DMS79 (cell line): ENCODE measurements around the gene ZNF488.

ENCODE experiments used
- DNase-seq: peaks from one replicate; lab custom pipeline; 2025; lab: John Stamatoyannopoulos, UW

The ZNF488 gene

DNA sequence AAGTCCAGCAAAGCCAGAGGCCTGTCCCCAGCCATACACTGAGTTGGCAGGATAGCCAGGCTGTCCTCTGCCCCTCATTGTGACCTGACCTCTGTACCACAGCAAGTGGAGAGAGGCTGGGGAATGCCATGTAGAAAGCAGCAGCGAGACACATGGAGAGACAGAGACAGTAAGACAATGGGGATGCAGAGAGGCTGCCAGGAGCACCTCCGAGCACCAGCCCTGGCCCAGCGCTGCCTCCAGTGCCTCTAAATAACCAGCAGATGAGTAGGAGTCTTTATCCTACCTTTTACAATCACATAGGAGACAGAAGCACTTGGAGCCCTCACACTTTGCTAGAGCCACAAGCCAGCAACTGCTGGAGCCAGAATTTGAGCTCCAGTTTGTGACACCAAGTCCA lies 53.7 kb downstream of the ZNF488 start:
- no peak for DNase-seq

DNA sequence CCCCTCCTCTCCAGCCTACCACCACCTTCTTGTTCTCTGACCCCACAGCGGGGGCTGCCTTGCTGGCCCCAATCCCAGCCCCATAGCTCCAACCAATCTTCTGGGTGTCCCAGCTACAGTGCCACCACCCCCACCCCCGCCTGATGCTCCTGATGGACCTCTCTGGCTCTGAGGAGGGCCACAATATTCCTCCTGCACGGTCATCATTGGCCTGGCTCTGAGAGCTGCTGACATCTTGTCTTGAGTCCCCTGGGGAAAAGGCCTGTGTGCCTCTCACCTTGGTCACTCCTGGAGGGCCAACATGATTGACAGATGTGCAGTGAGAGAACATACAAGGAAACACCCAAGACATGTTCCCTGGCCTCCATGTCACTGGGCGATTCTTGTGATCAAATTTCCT lies 54.2 kb downstream of the ZNF488 start:
- DNase-seq: no peak

DNA sequence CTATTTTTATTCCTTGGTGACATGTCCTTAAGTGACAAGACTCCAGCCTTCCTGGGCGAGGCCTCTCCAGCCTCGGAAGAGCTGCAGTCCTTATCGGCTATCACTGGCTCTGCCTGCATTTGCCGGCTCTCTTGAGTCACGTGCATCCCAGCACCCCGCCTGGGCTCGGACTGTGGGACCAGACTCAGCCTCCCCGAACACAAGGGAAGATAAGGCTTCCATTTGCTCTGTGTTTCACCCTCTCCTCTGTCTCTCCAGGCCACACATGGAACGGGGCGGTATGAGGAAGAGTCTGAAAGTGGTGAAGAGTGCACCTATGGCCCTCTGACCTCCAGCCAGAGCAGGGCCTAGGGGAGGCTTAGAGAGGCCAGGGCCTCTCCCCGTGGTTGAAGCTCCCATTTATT lies 57.2 kb downstream of the ZNF488 start:
- DNase-seq: no peak

DNA sequence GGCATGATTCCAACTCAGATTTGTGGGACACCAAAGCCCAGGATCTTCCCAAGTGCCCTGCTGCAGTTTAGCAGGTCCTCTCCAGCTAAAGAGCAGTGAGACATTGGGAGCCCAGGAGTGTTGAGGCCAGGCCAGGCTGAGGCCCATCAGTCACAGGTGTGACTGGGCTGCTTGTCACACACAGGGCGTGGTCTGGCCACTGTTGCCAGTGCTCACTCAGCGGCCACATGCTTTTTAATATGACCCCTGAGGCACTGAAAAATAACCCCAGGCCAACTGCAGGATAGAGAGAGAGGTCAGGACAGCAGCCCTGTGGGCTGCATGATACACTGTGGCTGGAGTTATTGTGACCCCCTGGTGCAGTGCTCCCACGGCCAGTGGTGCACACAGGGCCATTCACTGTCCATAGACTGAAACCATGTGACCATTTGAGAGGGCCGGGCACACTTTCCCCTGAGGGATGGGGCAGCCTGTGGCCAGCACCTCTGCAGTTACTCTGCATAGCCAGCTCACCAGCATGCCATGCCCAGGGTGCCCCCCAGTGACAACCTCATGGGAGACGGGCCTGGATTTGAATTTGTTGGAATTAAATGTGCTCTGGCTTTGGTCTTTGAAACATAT lies 57.7 kb downstream of the ZNF488 start:
- no peak for DNase-seq

DNA sequence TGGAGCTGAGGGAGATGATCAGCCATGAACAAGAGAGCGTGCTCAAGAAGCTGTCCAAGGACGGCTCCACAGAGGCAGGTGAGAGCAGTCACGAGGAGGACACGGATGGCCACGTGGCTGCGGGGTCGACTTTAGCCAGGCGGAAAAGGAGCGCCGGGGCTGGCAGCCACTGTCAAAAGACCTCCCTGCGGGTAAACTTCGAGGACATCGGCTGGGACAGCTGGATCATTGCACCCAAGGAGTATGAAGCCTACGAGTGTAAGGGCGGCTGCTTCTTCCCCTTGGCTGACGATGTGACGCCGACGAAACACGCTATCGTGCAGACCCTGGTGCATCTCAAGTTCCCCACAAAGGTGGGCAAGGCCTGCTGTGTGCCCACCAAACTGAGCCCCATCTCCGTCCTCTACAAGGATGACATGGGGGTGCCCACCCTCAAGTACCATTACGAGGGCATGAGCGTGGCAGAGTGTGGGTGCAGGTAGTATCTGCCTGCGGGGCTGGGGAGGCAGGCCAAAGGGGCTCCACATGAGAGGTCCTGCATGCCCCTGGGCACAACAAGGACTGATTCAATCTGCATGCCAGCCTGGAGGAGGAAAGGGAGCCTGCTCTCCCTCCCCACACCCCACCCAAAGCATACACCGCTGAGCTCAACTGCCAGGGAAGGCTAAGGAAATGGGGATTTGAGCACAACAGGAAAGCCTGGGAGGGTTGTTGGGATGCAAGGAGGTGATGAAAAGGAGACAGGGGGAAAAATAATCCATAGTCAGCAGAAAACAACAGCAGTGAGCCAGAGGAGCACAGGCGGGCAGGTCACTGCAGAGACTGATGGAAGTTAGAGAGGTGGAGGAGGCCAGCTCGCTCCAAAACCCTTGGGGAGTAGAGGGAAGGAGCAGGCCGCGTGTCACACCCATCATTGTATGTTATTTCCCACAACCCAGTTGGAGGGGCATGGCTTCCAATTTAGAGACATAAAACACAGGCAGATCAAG lies 58.5 kb downstream of the ZNF488 start:
- DNase-seq: no peak

DNA sequence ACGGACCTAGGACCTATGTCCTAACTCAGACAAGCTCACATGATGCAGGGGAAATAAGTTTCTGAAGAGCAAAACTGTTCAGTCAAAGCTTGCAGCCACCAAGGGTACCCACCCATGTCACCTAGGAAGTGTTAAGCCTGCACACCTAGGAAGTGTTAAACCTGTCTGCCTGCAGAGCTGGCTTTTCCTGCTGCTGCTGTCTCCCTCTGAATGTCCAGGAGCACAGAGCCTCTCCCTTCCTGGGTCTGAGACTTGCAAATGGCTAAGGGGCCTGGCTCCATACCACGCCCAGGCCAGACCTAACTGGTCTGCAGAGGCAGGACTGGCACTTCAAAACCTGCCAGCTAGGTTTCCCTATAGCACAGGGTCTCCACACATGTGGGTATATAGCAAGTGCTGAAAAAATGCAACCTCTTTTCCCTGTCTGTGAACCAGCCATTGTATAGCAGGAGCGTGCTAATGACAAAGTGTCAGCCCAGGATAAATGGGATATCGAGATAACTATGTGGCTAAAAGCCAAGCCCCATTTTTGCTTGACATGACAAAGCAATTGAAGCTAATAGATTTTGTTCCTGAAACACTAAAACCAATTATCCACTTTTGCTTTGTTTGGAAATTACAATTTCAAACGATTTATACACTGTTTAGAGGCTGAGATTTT lies 60.3 kb downstream of the ZNF488 start:
- DNase-seq: no peak

DNA sequence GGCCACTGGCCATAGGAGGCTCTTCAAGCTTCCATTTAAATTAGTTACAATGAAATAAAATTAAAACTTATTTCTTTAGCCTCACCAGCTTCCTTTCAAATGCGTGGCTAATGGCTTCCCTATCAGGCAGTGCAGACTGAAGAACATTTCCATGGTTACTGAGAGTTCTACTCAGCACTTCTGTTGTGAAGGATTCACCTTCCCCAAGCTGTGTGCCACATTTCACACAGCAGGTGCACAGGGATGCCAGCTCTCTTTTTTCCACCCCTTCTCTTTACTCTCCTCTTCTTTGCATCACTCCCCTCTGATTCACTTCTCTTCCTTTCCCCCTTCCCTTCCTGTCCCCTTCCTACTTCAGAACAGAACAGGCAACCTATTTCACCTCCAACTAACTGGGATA lies 61.0 kb downstream of the ZNF488 start:
- no peak for DNase-seq

DNA sequence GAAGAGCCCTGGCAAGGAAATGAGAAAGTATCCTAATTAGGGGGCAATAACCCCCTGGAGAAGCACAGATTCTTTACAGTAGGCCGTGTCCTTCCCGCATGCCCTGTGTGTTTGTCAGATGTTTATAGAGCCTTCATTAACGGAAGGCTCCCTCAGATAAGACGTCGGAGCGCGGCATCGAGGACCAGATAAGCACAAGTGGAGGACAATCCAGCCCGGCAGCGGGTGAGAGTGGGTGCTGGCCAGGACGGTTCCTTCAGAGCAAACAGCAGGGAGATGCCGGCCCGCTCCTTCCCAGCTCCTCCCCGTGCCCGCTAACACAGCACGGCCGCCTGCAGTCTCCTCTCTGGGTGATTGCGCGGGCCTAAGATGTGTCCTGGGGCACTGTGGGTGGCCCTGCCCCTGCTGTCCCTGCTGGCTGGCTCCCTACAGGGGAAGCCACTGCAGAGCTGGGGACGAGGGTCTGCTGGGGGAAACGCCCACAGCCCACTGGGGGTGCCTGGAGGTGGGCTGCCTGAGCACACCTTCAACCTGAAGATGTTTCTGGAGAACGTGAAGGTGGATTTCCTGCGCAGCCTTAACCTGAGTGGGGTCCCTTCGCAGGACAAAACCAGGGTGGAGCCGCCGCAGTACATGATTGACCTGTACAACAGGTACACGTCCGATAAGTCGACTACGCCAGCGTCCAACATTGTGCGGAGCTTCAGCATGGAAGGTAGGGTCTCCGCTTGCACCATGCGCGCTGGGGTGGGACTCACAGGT lies 61.6 kb downstream of the ZNF488 start, which contains the start of gene GDF2:
Gene GDF2, plus strand, starts transcription at position 155 of the 762 bp plus-strand sequence. Its CDS starts 215 bp downstream, at position 370.
- DNase-seq: no peak

DNA sequence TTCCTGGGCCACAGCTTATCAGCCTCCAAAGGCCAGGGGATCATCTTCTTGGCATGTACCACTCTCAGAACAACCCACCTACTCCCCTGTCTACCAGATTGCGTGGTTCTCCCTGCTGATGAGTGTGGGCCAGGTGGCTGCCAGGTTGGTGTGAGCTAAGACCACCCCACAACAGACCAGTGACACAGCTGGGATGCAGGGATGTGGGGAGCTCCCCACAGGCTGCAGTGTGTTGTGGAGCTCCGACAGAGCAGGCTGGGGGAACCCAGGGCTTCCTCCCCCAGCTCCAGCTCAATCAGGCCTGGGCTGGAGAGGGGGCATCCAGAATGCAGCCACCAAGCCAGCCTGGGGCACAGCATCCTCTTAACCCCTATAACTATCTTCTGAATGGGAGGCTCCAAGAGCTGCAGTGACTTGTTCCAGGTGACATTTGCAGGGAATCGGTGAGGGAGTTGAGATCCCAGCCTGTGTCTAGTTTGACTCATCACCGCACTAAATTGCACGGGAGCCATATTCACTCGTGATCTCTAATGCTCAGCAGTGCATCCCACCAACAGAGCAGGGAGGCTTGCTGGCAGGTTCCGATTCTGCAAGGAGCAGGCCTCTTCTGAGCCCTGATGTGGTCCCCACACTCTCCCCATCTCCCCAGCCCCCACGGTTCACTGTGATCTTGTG lies 62.4 kb downstream of the ZNF488 start:
- DNase-seq: no peak

DNA sequence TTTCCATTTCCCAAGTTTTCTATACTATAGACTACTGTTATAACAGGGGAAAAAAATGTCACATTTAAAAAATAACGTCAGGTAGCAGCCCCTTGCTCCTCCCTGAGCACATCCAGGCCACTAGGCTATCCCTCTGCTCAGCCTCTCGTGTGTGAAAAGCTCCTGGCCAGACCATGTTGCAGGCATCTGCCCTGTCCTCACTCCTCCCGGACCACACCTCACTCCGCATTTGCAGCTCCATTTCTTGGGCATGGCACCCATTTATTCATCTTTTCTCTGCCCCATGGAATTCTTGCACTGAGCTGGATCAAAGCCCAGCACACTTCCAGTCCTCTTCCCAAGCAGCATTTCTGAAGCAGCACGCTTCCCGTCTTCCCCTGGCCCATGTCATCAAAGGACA lies 63.3 kb downstream of the ZNF488 start:
- DNase-seq: no peak

DNA sequence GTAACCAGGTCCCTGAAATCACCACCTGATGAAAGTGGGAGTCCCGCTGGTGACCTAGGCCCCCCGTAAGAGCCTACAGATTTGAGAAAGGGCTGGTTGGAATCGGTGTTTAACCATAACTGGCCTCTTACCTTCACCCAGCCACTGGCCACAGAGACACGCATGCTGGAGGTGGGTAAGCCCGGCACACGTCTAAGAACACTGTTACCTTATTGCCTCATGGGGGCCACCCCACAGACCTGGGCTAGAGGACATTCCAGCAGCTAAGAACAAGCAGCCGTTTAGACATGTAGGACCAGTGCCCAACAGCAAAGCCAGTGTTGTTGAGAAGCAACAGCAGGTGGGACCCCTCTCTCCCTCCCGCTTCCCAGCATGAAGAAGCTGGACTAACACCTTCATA lies 64.3 kb downstream of the ZNF488 start:
- no peak for DNase-seq

DNA sequence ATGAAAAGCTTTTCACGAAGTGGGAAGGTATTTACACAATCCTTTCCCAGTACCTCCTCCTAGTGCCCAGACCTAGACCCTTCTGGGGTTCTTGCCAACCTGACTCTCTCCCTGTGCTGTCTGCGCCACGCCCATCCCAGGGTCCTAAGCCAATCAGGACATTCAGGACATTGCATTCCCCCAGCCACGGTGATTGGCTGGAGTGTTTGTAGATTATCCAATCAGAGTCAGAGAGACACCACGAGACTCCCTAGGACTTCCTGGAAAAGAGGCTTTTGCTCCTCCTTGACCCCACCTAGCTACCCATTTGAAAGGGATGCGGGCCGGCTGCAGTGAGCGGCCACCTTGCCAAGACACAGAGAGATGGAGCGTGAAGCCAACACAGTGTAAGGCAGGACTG lies 65.4 kb downstream of the ZNF488 start:
- no peak for DNase-seq

DNA sequence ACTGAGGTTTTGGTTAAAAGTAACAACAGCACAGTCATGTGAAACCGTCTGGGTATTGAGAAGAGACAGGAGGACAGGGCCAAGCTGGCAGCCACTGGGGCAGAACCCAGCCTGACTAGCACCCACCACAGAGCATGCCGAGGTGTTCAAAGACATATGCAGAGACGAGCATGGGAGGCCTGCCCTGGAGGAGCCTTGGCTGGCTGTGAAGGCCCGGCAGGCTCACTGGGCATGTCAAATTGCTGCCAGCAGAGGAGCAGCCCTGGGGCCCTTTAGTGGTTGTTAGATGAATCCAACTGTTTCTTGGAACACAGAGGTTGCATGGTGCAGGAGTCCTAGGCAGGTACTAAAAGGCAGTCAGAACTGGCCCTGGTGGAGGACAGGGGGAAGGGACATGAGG lies 66.8 kb downstream of the ZNF488 start:
- no peak for DNase-seq

DNA sequence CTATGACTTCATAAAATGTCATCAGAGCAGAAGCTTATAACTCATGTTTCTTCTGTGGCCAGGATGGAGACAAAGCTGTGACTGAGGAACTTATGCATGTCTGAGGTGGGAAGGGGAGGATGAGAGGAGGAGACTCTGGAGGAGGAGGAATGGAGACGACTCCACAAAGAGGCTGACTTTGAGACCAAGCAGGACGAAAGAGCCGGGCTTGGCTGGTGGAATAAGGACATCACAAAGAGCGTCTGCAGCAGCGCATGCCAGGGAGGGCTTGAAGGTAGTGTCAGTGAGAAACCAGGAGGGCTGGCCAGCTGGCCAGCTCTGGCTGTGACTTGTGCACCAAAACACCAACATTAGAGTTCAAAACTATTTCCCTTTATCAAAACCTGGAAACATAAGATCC lies 68.0 kb downstream of the ZNF488 start:
- no peak for DNase-seq
